HepG2 (cell line): ENCODE results near the gene CD19. TPM values are rescaled to one million over a fixed set of nuclear protein-coding genes. Genes with fewer than 3 reads are reported as not detected.

Experiments
- ARID5B ChIP-seq: IDR thresholded peaks from 2 replicates; pipeline ENCODE4 v1.4.0; 2020; ENCODE audit warnings: mild to moderate bottlenecking, missing genetic modification reagents
- ASH2L ChIP-seq: fragments of 300-600, 200-600 bp; sonication (generic); IDR thresholded peaks from 2 replicates; pipeline ENCODE4 v1.7.0; 2017; ENCODE audit warnings: low read depth, mild to moderate bottlenecking, moderate library complexity, mixed read lengths, low read length; ENCODE audit not compliant: insufficient read length
- HNF1B ChIP-seq: sonication (generic); formaldehyde crosslinking; IDR thresholded peaks from 2 replicates; pipeline ENCODE4 v1.5.1; 2020; ENCODE audit warnings: mild to moderate bottlenecking, moderate library complexity, missing genetic modification reagents
- IKZF5 ChIP-seq: IDR thresholded peaks from 2 replicates; pipeline ENCODE4 v1.6.1; 2018; ENCODE audit warnings: missing genetic modification reagents, mild to moderate bottlenecking, missing compliant biosample characterization
- IRF9 ChIP-seq: sonication (generic); formaldehyde crosslinking; IDR thresholded peaks from 2 replicates; pipeline ENCODE4 v1.8.0; 2022; ENCODE audit warnings: missing genetic modification reagents, mild to moderate bottlenecking, borderline replicate concordance
- JUNB ChIP-seq: sonication (generic); formaldehyde crosslinking; IDR thresholded peaks from 2 replicates; pipeline ENCODE4 v1.8.0; 2022; ENCODE audit warnings: missing genetic modification reagents, mild to moderate bottlenecking, borderline replicate concordance
- KAT2B ChIP-seq: fragments of 150-350 bp; IDR thresholded peaks from 2 replicates; pipeline ENCODE4 v1.6.1; 2014; ENCODE audit warnings: low read depth, low read length, borderline replicate concordance
- MXD4 ChIP-seq: IDR thresholded peaks from 2 replicates; pipeline ENCODE4 v1.6.1; 2016; ENCODE audit warnings: mild to moderate bottlenecking, missing biosample characterization, missing genetic modification reagents
- NCOA1 ChIP-seq: sonication (generic); formaldehyde crosslinking; IDR thresholded peaks from 2 replicates; pipeline ENCODE4 v1.9.0; 2021; ENCODE audit warnings: missing genetic modification reagents
- PHF5A ChIP-seq: IDR thresholded peaks from one replicate; pipeline ENCODE4 v1.6.1; 2018; ENCODE audit warnings: low read depth, missing genetic modification reagents; ENCODE audit not compliant: unreplicated experiment
- RBM39 ChIP-seq: fragments of 200-400 bp; formaldehyde crosslinking; IDR thresholded peaks from one replicate; pipeline ENCODE4 v1.6.1; 2018; ENCODE audit warnings: antibody characterized with exemption, mild to moderate bottlenecking, low read depth, low read length; ENCODE audit not compliant: poor library complexity, severe bottlenecking
- RORA ChIP-seq: sonication (generic); formaldehyde crosslinking; IDR thresholded peaks from 2 replicates; pipeline ENCODE4 v1.5.0; 2020; ENCODE audit warnings: mild to moderate bottlenecking, missing genetic modification reagents, moderate library complexity
- SATB2 ChIP-seq: sonication (generic); formaldehyde crosslinking; IDR thresholded peaks from 2 replicates; pipeline ENCODE4 v1.5.0; 2020; ENCODE audit warnings: missing genetic modification reagents
- ZKSCAN5 ChIP-seq: sonication (generic); formaldehyde crosslinking; IDR thresholded peaks from 2 replicates; pipeline ENCODE4 v1.5.1; 2020; ENCODE audit warnings: mild to moderate bottlenecking, missing genetic modification reagents
- ZNF251 ChIP-seq: sonication (generic); formaldehyde crosslinking; IDR thresholded peaks from 2 replicates; pipeline ENCODE4 v1.9.0; 2021; ENCODE audit warnings: mild to moderate bottlenecking, missing genetic modification reagents
- ZNF496 ChIP-seq: sonication (generic); formaldehyde crosslinking; IDR thresholded peaks from 2 replicates; pipeline ENCODE4 v1.8.1; 2023; ENCODE audit warnings: mild to moderate bottlenecking, moderate library complexity, missing genetic modification reagents; ENCODE audit not compliant: insufficient replicate concordance
- ZNF589 ChIP-seq: sonication (generic); formaldehyde crosslinking; conservative IDR thresholded peaks from 2 replicates; pipeline ENCODE4 v1.8.0; 2022; ENCODE audit warnings: mild to moderate bottlenecking, moderate library complexity, missing genetic modification reagents
- ZNF704 ChIP-seq: sonication (generic); formaldehyde crosslinking; IDR thresholded peaks from 2 replicates; pipeline ENCODE4 v1.8.1; 2023; ENCODE audit warnings: mild to moderate bottlenecking, inconsistent platforms, moderate library complexity, missing genetic modification reagents, borderline replicate concordance
- ZNF724P ChIP-seq: sonication (generic); formaldehyde crosslinking; IDR thresholded peaks from 2 replicates; pipeline ENCODE4 v1.8.0; 2022; ENCODE audit warnings: missing genetic modification reagents, borderline replicate concordance
- polyA plus RNA-seq, 8 experiments: library from polyadenylated mRNA; depleted of rRNA in 3 of 8; stranded (reverse) in 7 of 8; unstranded in 1 of 8; fragments of >200 nt; fragmentation: Illumina TruSeq in 4 of 8; extraction: Trizol in 4 of 8; gene quantifications; 2 replicates each; pipeline versions ENCODE4 v1.2.1 to v1.2.3, GENCODE V29; 2011 to 2016; ENCODE audit warnings: low read depth in 4 of 8, missing spikeins in 1 of 8, mixed read lengths in 1 of 8; ENCODE audit not compliant: insufficient read depth in 1 of 8
- total RNA-seq, 5 experiments: library from RNA; depleted of rRNA; stranded (reverse); fragments of >200 nt; fragmentation: Illumina TruSeq; extraction: Trizol; gene quantifications; 2 replicates each; pipeline ENCODE4 v1.2.3, GENCODE V29; 2016; ENCODE audit warnings: low read depth in 1 of 5

The CD19 gene
- total and polyA plus RNA-seq, 2 of the 13 experiments (the other 11 are each of a cell fraction or from before 2014, with no cell fraction given) = 0.55 to 1.1 TPM

GRCh38 chr16:28935924-28936783, 4.4 kb downstream of the CD19 start (continued):
- TF ChIP-seq ZKSCAN5 (CRISPR knock-in tag) (0 out of 2 replicates have a peak, but pooled peaks have one; percentile 19), NCOA1 (CRISPR knock-in tag) (no peak), ZNF724P (CRISPR knock-in tag) (no peak), IKZF5 (CRISPR knock-in tag) (no peak), ASH2L (no peak), ZNF704 (CRISPR knock-in tag) (no peak), HNF1B (no peak; the same call in 1 of the 2 replicates), MXD4 (CRISPR knock-in tag) (peak; percentile 41; the same call in 1 of the 2 replicates), JUNB (peak; percentile 48; the same call in 1 of the 2 replicates), KAT2B (no peak), ARID5B (no peak), SATB2 (no peak), ZNF251 (CRISPR knock-in tag) (no peak), RORA (CRISPR knock-in tag) (no peak), ZNF496 (CRISPR knock-in tag) (no peak), RBM39 (no peak), IRF9 (peak; percentile 35; the same call in 1 of the 2 replicates), ZNF589 (CRISPR knock-in tag) (0 out of 2 replicates have a peak, but pooled peaks have one; percentile 45), PHF5A (CRISPR knock-in tag) (no peak)
